ENCODE data around the gene DMWD. TPM values are rescaled to one million over a fixed set of nuclear protein-coding genes. Genes with fewer than 3 reads are reported as not detected.

The DMWD gene, protein sequence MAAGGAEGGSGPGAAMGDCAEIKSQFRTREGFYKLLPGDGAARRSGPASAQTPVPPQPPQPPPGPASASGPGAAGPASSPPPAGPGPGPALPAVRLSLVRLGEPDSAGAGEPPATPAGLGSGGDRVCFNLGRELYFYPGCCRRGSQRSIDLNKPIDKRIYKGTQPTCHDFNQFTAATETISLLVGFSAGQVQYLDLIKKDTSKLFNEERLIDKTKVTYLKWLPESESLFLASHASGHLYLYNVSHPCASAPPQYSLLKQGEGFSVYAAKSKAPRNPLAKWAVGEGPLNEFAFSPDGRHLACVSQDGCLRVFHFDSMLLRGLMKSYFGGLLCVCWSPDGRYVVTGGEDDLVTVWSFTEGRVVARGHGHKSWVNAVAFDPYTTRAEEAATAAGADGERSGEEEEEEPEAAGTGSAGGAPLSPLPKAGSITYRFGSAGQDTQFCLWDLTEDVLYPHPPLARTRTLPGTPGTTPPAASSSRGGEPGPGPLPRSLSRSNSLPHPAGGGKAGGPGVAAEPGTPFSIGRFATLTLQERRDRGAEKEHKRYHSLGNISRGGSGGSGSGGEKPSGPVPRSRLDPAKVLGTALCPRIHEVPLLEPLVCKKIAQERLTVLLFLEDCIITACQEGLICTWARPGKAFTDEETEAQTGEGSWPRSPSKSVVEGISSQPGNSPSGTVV
- total RNA-seq (10 to 100 TPM; 49.3 to 52.6 TPM), polyA plus RNA-seq (10 to 100 TPM in 1 of 2 donors, 1 to 10 TPM in 1; 6.9 to 11.7 TPM)

DNA sequence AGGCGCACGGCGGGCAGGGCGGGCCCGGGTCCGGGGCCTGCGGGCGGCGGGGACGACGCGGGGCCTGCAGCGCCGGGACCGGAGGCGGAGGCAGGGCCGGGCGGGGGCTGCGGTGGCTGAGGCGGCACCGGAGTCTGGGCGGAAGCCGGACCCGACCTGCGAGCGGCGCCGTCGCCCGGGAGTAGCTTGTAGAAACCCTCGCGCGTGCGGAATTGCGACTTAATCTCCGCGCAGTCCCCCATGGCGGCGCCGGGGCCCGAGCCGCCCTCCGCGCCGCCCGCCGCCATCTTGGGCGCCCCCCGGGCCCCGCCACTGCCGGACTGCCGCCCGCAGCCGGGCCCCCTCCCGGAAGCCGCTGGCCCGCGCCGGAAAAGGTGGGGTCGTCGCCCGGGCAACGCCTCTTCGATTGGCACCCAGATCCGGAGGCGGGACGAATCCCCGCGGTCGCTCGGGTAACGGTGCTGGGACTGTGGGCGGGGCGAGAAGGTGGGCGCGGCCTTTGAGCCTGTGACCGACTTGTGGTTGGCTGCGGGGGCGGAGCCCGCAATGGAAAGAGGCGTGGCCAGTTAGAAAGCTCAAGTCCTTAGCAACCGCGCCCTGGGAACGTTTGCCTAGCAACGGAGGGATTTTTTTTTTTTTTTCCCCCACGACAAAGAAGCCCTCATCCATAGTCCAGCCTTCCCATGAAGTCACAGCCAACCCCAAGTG, at the start of gene DMWD:
TSS of gene DMWD (minus strand) at position 376 of the 708 bp plus-strand sequence. CDS start at position 287, 89 bp downstream.
- H3K27me3 ChIP-seq (ENCODE audit: insufficient read depth, low read length), result peaks cover 4% of the 10 kb centered on the region
- Mint-ChIP-seq H3K27ac (peak within 1 kb of the TSS; percentile 79 to 96 (median 91)), H3K4me3 (peak within 1 kb of the TSS; percentile 82 to 92 (median 89)), H3K27me3 (peaks cover 8 to 20% of the 10 kb centered on the region in 2 donors), H3K36me3 (peaks cover 19 to 35% of the 10 kb centered on the region in 2 donors), H3K9me3 (no peaks in the 10 kb centered on the region), H3K4me1 (peaks cover 31 to 46% (median 36%) of the 10 kb centered on the region in 4 donors)
- ChIA-PET CTCF (ENCODE audit: partially characterized antibody) (interaction anchor here (1.6 to 12.2 kb wide), 2 partner anchors 14 to 24 kb away, joined by 6 to 238 read pairs; partner anchors contain the start of gene SIX5), POLR2A (ENCODE audit: partially characterized antibody) (interaction anchor here (1.0 to 3.8 kb wide), 7 partner anchors 10 to 343 kb away, joined by 3 to 56 read pairs (median 4); partner anchors contain the start of genes CCDC61, DMPK, SIX5 and SYMPK)
- H3K27ac ChIP-seq (ENCODE audit: low read depth, low read length), result no peak within 1 kb of the TSS
- peaks cover 32% of the 10 kb centered on the region for H3K4me1 ChIP-seq (ENCODE audit: insufficient read depth, low read length)
- peaks cover 15% of the 10 kb centered on the region for H3K36me3 ChIP-seq (ENCODE audit: insufficient read depth, low read length)
- intact Hi-C loops (cut with micrococcal nuclease), result loop anchor here (1.0 to 10.0 kb wide), 4 partner anchors 22 to 202 kb away; partner anchors contain the start of genes CCDC61 and SYMPK
- no peaks in the 10 kb centered on the region for H3K9me3 ChIP-seq (ENCODE audit: control insufficient read depth in 1 of 2, low read length in 2 of 2)
- DNase-seq, result peak; percentile 97 to 99 (median 98)
- H3K4me3 ChIP-seq (ENCODE audit: low read length in 2 of 2), result peak within 1 kb of the TSS; percentile 33 to 62

DNA sequence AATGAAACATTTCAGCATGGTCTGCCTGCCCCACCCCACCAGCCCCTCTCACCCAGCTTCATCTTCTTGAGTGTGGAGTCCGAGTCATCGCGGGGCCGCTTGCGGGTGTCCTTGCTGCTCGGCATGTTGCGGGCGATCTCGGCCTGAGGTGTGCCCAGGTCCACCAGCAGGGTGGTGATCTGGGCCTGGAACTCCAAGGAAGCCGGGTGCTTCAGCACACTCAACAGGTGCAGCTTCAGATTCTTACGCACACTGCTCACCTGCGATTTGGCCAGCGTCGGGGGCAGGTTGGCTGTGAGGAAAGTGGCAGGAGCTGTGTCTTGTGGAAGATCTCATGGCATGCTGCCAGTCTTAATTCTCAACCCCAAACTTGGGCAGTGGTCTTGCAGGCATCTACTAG, 49.6 kb upstream of the DMWD start:
- intact Hi-C loops (cut with micrococcal nuclease), result no loop called here
- Histone ChIP-seq H3K36me3 (ENCODE audit: insufficient read depth, low read length) (peaks cover 59% of the 10 kb centered on the region), H3K9me3 (ENCODE audit: control insufficient read depth in 1 of 2, low read length in 2 of 2) (no peaks in the 10 kb centered on the region), H3K4me1 (ENCODE audit: insufficient read depth, low read length) (no peaks in the 10 kb centered on the region), H3K27me3 (ENCODE audit: insufficient read depth, low read length) (no peaks in the 10 kb centered on the region), H3K4me3 (ENCODE audit: low read length in 2 of 2) (no peak overlapping the region), H3K27ac (ENCODE audit: low read depth, low read length) (no peak overlapping the region)
- Mint-ChIP-seq H3K4me3 (no peak overlapping the region), H3K27ac (no peak overlapping the region), H3K9me3 (no peaks in the 10 kb centered on the region), H3K4me1 (peaks cover 0 to 5% (median 4%) of the 10 kb centered on the region in 4 donors), H3K36me3 (peaks cover 65 to 67% of the 10 kb centered on the region in 2 donors), H3K27me3 (no peaks in the 10 kb centered on the region)
- no peak for DNase-seq
- POLR2A ChIA-PET (ENCODE audit: partially characterized antibody), result interaction anchor here (1.2 kb wide), 1 partner anchor 24 kb away, joined by 4 read pairs; no protein-coding TSS in a partner anchor
- CTCF ChIA-PET (ENCODE audit: partially characterized antibody), result no interaction called here

DNA sequence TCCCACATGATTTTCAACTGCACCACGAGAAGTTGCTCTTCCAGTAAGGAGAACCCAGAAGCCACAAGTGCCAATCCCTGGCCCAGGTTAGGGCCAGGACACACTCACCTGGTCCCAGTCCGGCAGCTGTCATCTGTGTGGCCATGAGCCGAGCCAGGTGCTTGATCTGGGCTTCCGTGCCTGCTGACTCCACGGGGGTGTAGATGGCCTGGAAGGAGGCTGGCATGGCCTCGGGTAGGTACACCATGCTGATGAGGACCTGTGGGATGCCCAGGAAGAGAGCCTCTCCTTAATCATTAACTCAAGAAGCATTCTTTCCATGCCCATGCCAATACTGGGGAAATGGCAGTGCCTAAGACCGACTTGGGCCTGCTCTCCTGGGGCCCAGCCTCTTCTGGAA, 42.3 kb upstream of the DMWD start:
- intact Hi-C loops (cut with micrococcal nuclease), result no loop called here
- Mint-ChIP-seq H3K27me3 (no peaks in the 10 kb centered on the region), H3K9me3 (no peaks in the 10 kb centered on the region), H3K27ac (no peak overlapping the region), H3K36me3 (peaks cover 56 to 70% of the 10 kb centered on the region in 2 donors), H3K4me3 (no peak overlapping the region), H3K4me1 (peaks cover 0 to 4% (median 0%) of the 10 kb centered on the region in 4 donors)
- Histone ChIP-seq H3K4me3 (ENCODE audit: low read length in 2 of 2) (no peak overlapping the region), H3K9me3 (ENCODE audit: control insufficient read depth in 1 of 2, low read length in 2 of 2) (no peaks in the 10 kb centered on the region), H3K36me3 (ENCODE audit: insufficient read depth, low read length) (peaks cover 60% of the 10 kb centered on the region), H3K27me3 (ENCODE audit: insufficient read depth, low read length) (no peaks in the 10 kb centered on the region), H3K27ac (ENCODE audit: low read depth, low read length) (no peak overlapping the region), H3K4me1 (ENCODE audit: insufficient read depth, low read length) (no peaks in the 10 kb centered on the region)
- POLR2A ChIA-PET (ENCODE audit: partially characterized antibody), result no interaction called here
- no peak for DNase-seq
- CTCF ChIA-PET (ENCODE audit: partially characterized antibody), result interaction anchor here (1.5 kb wide), 1 partner anchor 18 kb away, joined by 8 read pairs; no protein-coding TSS in a partner anchor

DNA sequence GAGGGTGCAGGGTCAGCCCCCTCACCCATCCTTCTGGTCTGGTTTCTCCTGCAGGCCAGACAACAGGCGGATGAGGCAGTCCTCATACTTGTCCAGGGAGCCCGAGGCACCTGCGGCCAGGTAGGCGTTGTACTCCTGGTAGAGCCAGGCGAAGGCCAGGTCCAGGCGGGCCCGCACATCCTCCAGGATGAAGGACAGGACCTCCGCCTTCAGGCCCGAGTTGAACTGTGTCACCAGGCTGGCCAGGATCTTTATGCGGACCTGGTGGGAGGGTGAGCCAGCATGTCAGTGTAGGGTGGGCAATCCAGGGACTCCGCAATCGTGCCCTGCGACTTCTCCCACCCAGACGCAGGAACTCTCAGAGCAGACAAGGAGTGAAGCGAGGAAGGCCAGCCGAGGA, 36.3 kb upstream of the DMWD start:
- CTCF ChIA-PET (ENCODE audit: partially characterized antibody), result interaction anchor here (2.2 kb wide), 1 partner anchor 12 kb away, joined by 7 read pairs; no protein-coding TSS in a partner anchor

DNA sequence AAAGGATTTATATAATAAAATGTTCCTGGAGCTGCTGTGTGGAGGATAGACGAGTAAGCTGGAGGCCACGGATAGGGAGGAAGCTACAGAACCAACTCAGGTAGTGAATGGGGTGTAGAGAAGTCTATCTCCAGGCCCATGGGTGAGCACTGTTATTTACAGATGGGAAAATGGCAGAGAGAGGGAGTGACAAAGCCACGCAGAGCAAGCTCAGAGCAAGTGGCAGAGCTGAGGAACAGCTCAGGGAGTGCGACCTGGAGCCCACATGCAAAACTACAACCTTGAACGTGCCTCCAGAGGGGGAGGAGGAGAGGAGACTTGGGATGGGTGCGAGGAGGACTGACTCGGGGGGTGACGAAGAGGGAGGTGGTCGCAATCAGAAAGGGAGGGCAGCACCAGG, 35.9 kb upstream of the DMWD start:
- no peaks in the 10 kb centered on the region for H3K27me3 ChIP-seq (ENCODE audit: insufficient read depth, low read length)
- ChIA-PET CTCF (ENCODE audit: partially characterized antibody) (interaction anchor here (2.2 kb wide), 1 partner anchor 11 kb away, joined by 7 read pairs; no protein-coding TSS in a partner anchor), POLR2A (ENCODE audit: partially characterized antibody) (no interaction called here)
- H3K9me3 ChIP-seq (ENCODE audit: control insufficient read depth in 1 of 2, low read length in 2 of 2), result no peaks in the 10 kb centered on the region
- no peak overlapping the region for H3K27ac ChIP-seq (ENCODE audit: low read depth, low read length)
- Mint-ChIP-seq H3K27ac (peak overlapping the region in 2 of 7 donors; percentile 2 to 5), H3K9me3 (no peaks in the 10 kb centered on the region), H3K27me3 (no peaks in the 10 kb centered on the region), H3K4me3 (no peak overlapping the region), H3K4me1 (peaks cover 0 to 1% (median 0%) of the 10 kb centered on the region in 4 donors), H3K36me3 (peaks cover 44 to 66% of the 10 kb centered on the region in 2 donors)
- no peak overlapping the region for H3K4me3 ChIP-seq (ENCODE audit: low read length in 2 of 2)
- H3K36me3 ChIP-seq (ENCODE audit: insufficient read depth, low read length), result peaks cover 61% of the 10 kb centered on the region
- intact Hi-C loops (cut with micrococcal nuclease), result no loop called here
- no peaks in the 10 kb centered on the region for H3K4me1 ChIP-seq (ENCODE audit: insufficient read depth, low read length)
- no peak for DNase-seq

More for the DNA sequence above, 36.3 kb upstream of the DMWD start:
- no peaks in the 10 kb centered on the region for H3K9me3 Mint-ChIP-seq
- H3K36me3 Mint-ChIP-seq, result peaks cover 44 to 68% of the 10 kb centered on the region in 2 donors
- DNase-seq, result no peak
- H3K4me1 ChIP-seq (ENCODE audit: insufficient read depth, low read length), result no peaks in the 10 kb centered on the region
- H3K27me3 ChIP-seq (ENCODE audit: insufficient read depth, low read length), result no peaks in the 10 kb centered on the region
- no peak overlapping the region for H3K27ac Mint-ChIP-seq
- POLR2A ChIA-PET (ENCODE audit: partially characterized antibody), result no interaction called here
- peaks cover 57% of the 10 kb centered on the region for H3K36me3 ChIP-seq (ENCODE audit: insufficient read depth, low read length)
- H3K9me3 ChIP-seq (ENCODE audit: control insufficient read depth in 1 of 2, low read length in 2 of 2), result no peaks in the 10 kb centered on the region
- intact Hi-C loops (cut with micrococcal nuclease), result no loop called here
- no peak overlapping the region for H3K4me3 ChIP-seq (ENCODE audit: low read length in 2 of 2)
- no peak overlapping the region for H3K27ac ChIP-seq (ENCODE audit: low read depth, low read length)
- H3K4me1 Mint-ChIP-seq, result peaks cover 0 to 1% (median 0%) of the 10 kb centered on the region in 4 donors
- no peak overlapping the region for H3K4me3 Mint-ChIP-seq
- H3K27me3 Mint-ChIP-seq, result no peaks in the 10 kb centered on the region

DNA sequence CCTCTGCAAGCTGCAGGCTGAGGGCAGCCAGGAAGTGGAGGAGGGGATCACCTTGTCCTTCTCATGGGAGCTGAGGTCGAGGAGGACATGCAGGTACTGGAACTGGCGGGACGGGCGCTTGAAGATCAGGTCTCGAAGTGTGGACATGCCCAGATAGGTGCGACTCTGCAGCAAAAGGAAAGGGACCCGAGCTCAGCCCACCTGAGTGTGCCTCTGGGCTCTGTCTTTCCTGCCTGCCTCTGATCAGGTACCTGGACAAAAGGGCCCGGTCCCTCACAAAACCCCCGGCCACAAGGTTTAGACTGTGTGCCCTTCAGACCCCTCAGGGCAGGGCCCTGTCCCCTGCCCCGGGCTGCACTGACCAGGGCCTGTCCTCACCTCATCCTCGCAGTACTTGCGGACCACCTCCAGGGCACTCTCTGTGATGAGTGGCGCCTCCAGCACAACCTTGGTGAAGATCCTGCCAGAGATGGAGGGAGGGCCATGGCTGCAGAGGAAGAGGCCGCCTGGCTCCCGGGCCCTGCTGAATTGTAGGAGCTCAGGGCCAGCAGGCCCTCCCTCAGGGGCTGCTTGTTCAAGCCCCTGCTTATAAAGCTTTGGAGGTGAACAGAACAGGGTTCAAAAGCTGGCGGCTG, 34.9 kb upstream of the DMWD start:
- DNase-seq, result no peak
- ChIA-PET CTCF (ENCODE audit: partially characterized antibody) (interaction anchor here (2.2 kb wide), 1 partner anchor 10 kb away, joined by 7 read pairs; no protein-coding TSS in a partner anchor), POLR2A (ENCODE audit: partially characterized antibody) (no interaction called here)
- Mint-ChIP-seq H3K36me3 (peaks cover 44 to 71% of the 10 kb centered on the region in 2 donors), H3K4me3 (no peak overlapping the region), H3K9me3 (no peaks in the 10 kb centered on the region), H3K27ac (peak overlapping the region in 1 of 7 donors; percentile 42), H3K27me3 (no peaks in the 10 kb centered on the region), H3K4me1 (peaks cover 0 to 1% (median 0%) of the 10 kb centered on the region in 4 donors)
- Histone ChIP-seq H3K36me3 (ENCODE audit: insufficient read depth, low read length) (peaks cover 69% of the 10 kb centered on the region), H3K27ac (ENCODE audit: low read depth, low read length) (no peak overlapping the region), H3K27me3 (ENCODE audit: insufficient read depth, low read length) (no peaks in the 10 kb centered on the region), H3K9me3 (ENCODE audit: control insufficient read depth in 1 of 2, low read length in 2 of 2) (no peaks in the 10 kb centered on the region), H3K4me1 (ENCODE audit: insufficient read depth, low read length) (no peaks in the 10 kb centered on the region), H3K4me3 (ENCODE audit: low read length in 2 of 2) (no peak overlapping the region)
- intact Hi-C loops (cut with micrococcal nuclease), result no loop called here

All from CD4-positive, alpha-beta memory T cell (primary cell).